Measurements from ENCODE around the gene ALG6.
A peak's percentile ranks its signal among the peaks of the same experiment; 100 is the strongest.
"Not testable (repeated sequence)": the region's sequence is repeated elsewhere in the genome, so short reads cannot be mapped to it uniquely, and the experiment has no call there.

The ALG6 gene

DNA sequence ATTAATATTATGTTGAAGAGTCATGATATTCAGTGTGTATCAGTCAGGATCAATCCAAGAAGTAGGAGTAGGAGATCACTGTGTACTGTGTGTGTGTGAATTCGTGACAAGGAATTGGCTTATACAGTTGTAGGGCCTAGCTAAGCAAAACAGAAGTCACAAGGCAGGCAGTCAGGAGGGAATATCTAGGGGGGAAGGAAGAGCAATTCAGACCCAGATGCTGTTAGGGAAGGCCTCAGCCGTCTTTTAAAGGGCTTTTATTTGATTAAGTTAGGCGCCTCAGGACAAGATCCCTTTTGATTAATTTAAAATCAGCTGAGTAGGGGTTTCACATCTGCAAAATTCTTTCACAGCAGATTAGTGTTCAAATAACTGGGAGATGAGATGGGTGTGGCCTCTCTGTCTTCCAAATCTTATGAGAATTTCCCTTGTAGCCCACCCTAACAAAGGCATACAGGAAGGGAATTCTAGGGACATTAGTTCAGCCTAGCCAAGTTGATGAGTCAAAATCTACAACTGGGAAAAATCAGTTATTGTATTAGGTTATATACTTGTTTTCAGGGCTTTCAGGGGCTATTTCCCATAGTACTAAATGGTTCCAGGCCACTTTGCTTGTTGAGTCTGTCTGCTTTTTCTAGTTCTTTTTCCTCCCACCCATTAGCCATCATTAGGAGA lies 47.4 kb downstream of the ALG6 start:
- DNase-seq (ENCODE audit: low read depth), result no peak

DNA sequence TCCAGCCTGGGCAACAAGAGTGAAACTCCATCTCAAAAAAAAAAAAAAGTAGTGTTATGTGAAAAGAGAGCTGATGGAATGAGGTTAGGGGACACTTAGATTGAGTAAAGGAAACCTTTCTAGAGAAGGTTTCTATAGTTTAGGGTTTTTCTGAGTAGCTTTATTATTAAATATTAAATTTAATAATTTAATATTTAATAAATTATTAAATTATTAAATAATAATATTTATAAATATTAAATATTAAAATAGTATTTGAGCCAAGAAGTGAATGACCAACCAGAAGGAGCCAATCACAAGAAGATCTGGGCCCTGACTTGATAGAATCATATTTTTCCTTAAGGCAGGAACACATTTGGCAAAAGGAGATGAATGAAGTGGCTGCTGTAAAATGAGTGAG lies 50.7 kb downstream of the ALG6 start:
- DNase-seq (ENCODE audit: low read depth), result no peak

DNA sequence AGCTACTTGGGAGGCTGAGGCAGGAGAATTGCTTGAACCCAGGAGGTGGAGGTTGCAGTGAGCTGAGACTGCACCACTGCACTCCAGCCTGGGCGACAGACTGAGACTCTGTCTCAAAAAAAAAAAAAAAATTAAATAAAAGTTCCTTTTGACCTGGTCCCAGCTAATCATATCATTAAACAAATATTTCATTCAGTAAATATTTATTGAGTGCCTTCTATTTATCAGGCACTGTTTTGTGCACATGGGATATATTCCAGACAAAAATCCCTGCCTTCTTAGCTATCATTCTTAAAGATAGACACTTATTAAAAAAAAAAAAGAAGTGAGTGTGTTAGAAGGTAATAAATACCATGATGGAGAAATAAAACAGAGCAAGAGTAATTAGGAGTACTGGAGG lies 53.3 kb downstream of the ALG6 start:
- not testable (repeated sequence) for DNase-seq (ENCODE audit: low read depth)

DNA sequence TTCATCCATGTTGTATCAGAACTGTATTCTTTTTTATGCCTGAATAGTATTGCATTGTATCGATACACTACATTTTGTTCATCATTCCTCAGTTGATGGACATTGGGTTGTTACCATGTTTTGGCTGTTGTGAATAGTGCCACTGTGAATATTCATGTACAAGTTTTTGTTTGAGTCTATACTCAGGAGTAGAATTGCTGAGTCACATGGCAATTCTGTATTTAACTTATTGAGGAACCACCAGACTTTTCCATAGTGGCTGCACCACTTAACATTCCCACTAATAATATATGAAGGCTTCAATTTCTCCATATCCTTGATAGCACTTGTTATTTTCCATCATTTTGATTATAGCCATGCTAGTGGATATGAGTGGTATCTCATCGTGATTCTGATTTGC lies 56.2 kb downstream of the ALG6 start:
- no peak for DNase-seq (ENCODE audit: low read depth)

- no peak for DNase-seq (ENCODE audit: low read depth)
Observed at GRCh38 chr1:63428815-63429214, 61.4 kb downstream of the ALG6 start.

DNA sequence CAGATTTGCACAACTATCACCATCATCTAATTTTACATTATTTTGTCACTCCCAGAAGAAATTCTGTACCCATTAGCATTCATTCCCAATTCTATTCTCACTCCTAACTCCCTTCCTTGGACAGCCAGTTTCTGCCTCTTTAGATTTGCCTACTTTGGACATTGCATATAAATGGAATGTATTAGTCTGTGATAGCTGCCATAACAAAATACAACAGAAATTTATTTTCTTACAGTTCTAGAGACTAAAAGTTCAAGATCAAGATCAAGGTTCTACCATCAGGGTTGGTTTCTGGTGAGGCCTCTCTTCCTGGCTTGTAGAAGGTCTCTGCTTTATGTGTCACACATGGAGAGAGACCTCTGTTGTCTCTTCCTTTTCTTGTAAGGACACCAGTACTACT lies 61.9 kb downstream of the ALG6 start:
- DNase-seq (ENCODE audit: low read depth), result no peak

DNA sequence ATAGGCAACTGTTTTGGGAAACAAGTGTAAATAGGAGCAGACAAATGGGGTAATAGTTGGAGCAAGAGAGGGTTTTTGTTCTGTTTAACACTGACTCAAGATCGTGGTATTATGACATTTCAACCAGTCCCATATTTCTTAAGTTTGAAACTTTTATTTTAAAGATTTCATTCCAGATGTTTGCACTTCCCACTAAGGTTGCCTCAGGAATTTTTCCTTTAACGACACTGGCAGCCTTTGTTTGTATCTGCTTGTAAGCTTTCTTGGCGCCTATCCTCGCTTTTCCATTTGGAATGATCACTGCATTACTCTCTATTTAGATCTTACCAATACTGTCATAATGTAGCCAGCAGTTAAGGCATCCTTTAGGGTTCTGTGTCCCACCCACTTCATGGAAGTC lies 67.7 kb downstream of the ALG6 start:
- no peak for DNase-seq (ENCODE audit: low read depth)

GRCh38 chr1:63442141-63442475 lies 74.7 kb downstream of the ALG6 start:
- peak; percentile 10 for DNase-seq (ENCODE audit: low read depth)

- DNase-seq (ENCODE audit: low read depth), result peak; percentile 13
Observed at GRCh38 chr1:63448731-63449246, 81.4 kb downstream of the ALG6 start.

GRCh38 chr1:63450416-63450815 lies 83.0 kb downstream of the ALG6 start:
- DNase-seq (ENCODE audit: low read depth), result no peak

GRCh38 chr1:63453232-63453631 lies 85.8 kb downstream of the ALG6 start:
- DNase-seq (ENCODE audit: low read depth), result no peak

DNA sequence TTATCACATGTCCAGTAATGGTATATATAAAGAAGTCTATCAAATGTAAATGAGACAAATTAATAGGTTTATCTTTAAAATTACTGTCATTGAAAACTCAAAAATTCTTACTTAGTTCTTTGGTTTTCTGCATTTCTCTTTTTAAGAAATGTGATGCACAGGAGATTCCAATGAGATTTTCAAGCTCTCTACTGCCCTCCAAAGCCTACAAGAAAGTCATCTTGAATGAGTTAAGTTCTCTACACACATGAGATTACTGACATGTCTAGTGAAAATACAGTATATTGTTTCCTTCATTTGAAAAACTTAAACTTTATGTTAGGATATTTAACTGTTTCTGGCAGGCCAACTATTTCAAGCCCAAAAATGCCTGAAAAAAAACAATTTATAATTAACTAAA lies 86.8 kb downstream of the ALG6 start:
- peak; percentile 19 for DNase-seq (ENCODE audit: low read depth)

GRCh38 chr1:63458750-63459149 lies 91.3 kb downstream of the ALG6 start:
- DNase-seq (ENCODE audit: low read depth), result no peak

DNA sequence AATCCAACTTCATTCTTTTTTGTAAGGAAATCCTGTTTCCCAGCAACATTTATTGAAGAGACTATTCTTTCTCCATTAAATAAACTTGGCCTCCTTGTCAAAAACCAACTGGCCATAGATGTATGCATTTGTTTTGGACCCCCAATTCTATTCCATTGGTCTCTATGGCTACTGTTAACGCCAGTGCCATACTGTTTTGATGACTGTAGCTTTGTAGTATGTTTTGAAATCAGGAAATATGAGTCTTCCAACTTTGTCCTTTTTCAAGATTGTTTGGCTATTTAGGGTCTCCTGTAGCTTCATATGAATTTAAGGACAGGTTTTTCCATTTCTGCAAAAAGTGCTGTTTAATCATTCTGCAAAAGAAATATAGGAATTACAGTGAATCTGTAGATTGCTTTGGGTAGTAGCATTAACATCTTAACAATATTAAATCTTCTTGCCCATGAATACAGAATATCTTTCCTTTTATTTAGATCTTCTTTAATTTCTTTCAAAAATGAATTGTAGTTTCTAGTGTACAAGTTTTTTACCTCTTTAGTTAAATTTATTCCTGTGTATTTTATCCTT lies 94.3 kb downstream of the ALG6 start:
- DNase-seq (ENCODE audit: low read depth), result no peak

DNA sequence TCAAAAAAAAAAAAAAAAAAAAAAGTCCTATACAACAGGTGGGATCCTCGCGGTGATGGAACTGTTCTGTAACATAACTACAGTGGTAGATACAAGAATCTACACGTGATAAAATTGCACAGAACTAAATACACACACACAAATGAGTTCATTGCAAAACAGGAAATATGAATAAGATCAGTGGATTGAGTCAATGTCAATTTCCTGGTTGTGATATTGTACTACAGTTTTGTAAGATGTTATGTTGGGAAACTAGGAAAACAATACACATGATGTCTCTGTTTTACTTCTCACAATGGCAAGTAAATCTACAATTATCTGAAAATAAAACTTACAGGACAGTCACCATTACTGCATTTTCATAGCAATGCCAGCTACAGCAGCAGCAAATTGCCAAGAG lies 95.8 kb downstream of the ALG6 start:
- no peak for DNase-seq (ENCODE audit: low read depth)

GRCh38 chr1:63466181-63466580 lies 98.8 kb downstream of the ALG6 start:
- DNase-seq (ENCODE audit: low read depth), result no peak

GRCh38 chr1:63466759-63467158 lies 99.3 kb downstream of the ALG6 start:
- no peak for DNase-seq (ENCODE audit: low read depth)

GRCh38 chr1:63468683-63469082 lies 101.3 kb downstream of the ALG6 start:
- DNase-seq (ENCODE audit: low read depth), result not testable (repeated sequence)

- no peak for DNase-seq (ENCODE audit: low read depth)
Observed at GRCh38 chr1:63475761-63476160, 108.3 kb downstream of the ALG6 start.

GRCh38 chr1:63480057-63480456 lies 112.6 kb downstream of the ALG6 start:
- no peak for DNase-seq (ENCODE audit: low read depth)

GRCh38 chr1:63486629-63487028 lies 119.2 kb downstream of the ALG6 start:
- DNase-seq (ENCODE audit: low read depth), result no peak

GRCh38 chr1:63487336-63488065 lies 120.1 kb downstream of the ALG6 start:
- no peak for DNase-seq (ENCODE audit: low read depth)

Measured in stromal cell of bone marrow (primary cell).